Small intestine (tissue), 7 donors: Measurements from ENCODE around the gene FAM217B. TPM values are rescaled to one million over a fixed set of nuclear protein-coding genes. Genes with fewer than 3 reads are reported as not detected.

ENCODE experiments used
- DNase-seq, 2 donors: peaks; one replicate each; pipeline versions ENCODE4 v3.0.0 to v3.0.0-alpha.2; 2013
- FAIRE-seq: peaks from 2 replicates; lab custom pipeline; 2012; peaks lifted over from hg19 to GRCh38; lab: Jason Lieb, UNC
- H3K27ac ChIP-seq, 3 donors: one replicate each; pipeline ENCODE4 v1.5.1; 2013; ENCODE audit warnings: low read length in 2 of 3, mild to moderate bottlenecking in 2 of 3, control low read depth in 1 of 3, inconsistent platforms in 1 of 3, low read depth in 1 of 3, moderate library complexity in 1 of 3
- H3K27me3 ChIP-seq, 3 donors: one replicate each; pipeline ENCODE4 v1.6.1; 2013; ENCODE audit warnings: low read length in 3 of 3, inconsistent platforms in 1 of 3; ENCODE audit not compliant: control insufficient read depth in 3 of 3, insufficient read depth in 3 of 3
- H3K36me3 ChIP-seq, 3 donors: one replicate each; pipeline ENCODE4 v1.6.1; 2013; ENCODE audit warnings: low read length in 3 of 3, inconsistent platforms in 1 of 3, low read depth in 1 of 3, mild to moderate bottlenecking in 1 of 3, moderate library complexity in 1 of 3; ENCODE audit not compliant: control insufficient read depth in 3 of 3, insufficient read depth in 2 of 3
- H3K4me1 ChIP-seq, 3 donors: one replicate each; pipeline ENCODE4 v1.6.1; 2013; ENCODE audit warnings: low read length in 2 of 3, inconsistent platforms in 1 of 3, low read depth in 1 of 3, mild to moderate bottlenecking in 1 of 3, moderate library complexity in 1 of 3; ENCODE audit not compliant: control insufficient read depth in 3 of 3, insufficient read depth in 2 of 3
- H3K4me3 ChIP-seq, 3 donors: one replicate each; pipeline ENCODE4 v1.5.1; 2013; ENCODE audit warnings: low read length in 3 of 3, control low read depth in 1 of 3, inconsistent platforms in 1 of 3, low read depth in 1 of 3, mild to moderate bottlenecking in 1 of 3, moderate library complexity in 1 of 3
- H3K9me3 ChIP-seq, 2 donors: one replicate each; pipeline ENCODE4 v1.6.1; 2013; ENCODE audit warnings: low read depth in 1 of 2, low read length in 1 of 2; ENCODE audit not compliant: control insufficient read depth in 2 of 2, insufficient read depth in 1 of 2
- WGBS, 3 donors: extraction: QIAGEN DNeasy Blood & Tissue Kit; methylation state at CpG; one replicate each; pipeline ENCODE4 v1.1.7; 2013; 5-methylcytosine and 5-hydroxymethylcytosine counted together
- polyA plus RNA-seq, 4 donors: library from polyadenylated mRNA; stranded (reverse) in 3 of 4; unstranded in 1 of 4; fragments of 200-250 nt in 3 of 4; fragments of 120-200 nt in 1 of 4; gene quantifications; one replicate each; pipeline versions ENCODE4 v1.2.1 to v1.2.3, GENCODE V29; 2013
- donor health status: healthy with polysubstance abuse.
- donor health status: control.
- donor health status: control.
- donor health status: Bipolar disorder and iron deficiency.
- donor health status: healthy.

Gene FAM217B
- polyA plus RNA-seq, 4 donors: 2.7 to 16.4 (median 3.7) TPM

- DNase-seq (peak; percentile 76 to 90), FAIRE-seq (no peak)
- H3K27ac ChIP-seq: peak overlapping the region in 2 of 3 donors; percentile 34 to 72
- WGBS, 3 donors: 5 to 7% (median 5%) methylated on average over 54 to 59 of the region's 59 CpGs
- peaks cover 6 to 12% (median 7%) of the 10 kb centered on the region in 3 donors for H3K4me1 ChIP-seq
- H3K27me3 ChIP-seq: no peaks in the 10 kb centered on the region
- H3K4me3 ChIP-seq: peak overlapping the region; percentile 28 to 61 (median 59)
- peaks cover 0 to 3% of the 10 kb centered on the region in 2 donors for H3K9me3 ChIP-seq
- peaks cover 0 to 4% (median 0%) of the 10 kb centered on the region in 3 donors for H3K36me3 ChIP-seq
Observed at GRCh38 chr20:59933849-59934585, 6.2 kb upstream of the FAM217B start.

DNA sequence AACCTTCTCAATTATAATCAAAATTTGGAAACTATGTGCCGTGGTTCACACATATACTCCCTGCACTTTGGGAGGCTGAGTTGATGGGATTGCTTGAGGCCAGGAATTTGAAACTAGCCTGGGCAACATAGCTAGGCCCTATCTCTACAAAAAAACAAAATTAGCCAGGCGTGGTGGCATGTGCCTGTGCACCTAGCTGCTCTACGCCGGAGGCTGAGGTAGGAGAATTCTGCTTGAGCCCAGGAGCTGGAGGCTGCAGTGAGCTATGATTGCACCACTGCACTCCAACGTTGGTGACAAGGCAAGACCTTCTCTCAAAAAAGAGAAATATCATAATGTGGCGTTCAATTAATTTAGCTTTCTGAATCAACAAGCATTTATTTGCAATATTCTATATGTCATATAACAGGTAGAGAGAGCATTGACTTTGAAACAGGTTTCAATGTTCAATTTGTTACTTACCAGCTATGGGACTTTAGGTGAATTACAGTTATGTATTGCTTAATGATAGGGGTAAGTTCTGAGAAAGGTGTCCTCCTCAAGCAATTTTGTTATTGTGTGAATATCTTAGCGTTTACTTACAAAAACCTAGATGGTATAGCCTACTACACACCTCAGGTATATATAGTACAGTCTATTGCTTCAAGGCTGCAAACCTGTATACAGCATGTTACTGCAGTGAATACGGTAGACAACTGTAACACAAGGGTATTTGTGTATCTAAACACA is 4.6 kb upstream of the FAM217B start:
- Histone ChIP-seq H3K4me3 (no peak overlapping the region), H3K4me1 (peaks cover 9 to 16% (median 10%) of the 10 kb centered on the region in 3 donors), H3K27ac (no peak overlapping the region), H3K9me3 (peaks cover 0 to 5% of the 10 kb centered on the region in 2 donors), H3K36me3 (peaks cover 0 to 6% (median 0%) of the 10 kb centered on the region in 3 donors), H3K27me3 (no peaks in the 10 kb centered on the region)
- FAIRE-seq (no peak), DNase-seq (no peak)
- WGBS, 3 donors: 91 to 92% (median 91%) methylated on average over 8 of the region's 8 CpGs

- H3K36me3 ChIP-seq: peaks cover 0 to 6% (median 0%) of the 10 kb centered on the region in 3 donors
- H3K9me3 ChIP-seq: peaks cover 0 to 5% of the 10 kb centered on the region in 2 donors
- peaks cover 9 to 16% (median 10%) of the 10 kb centered on the region in 3 donors for H3K4me1 ChIP-seq
- H3K27me3 ChIP-seq: no peaks in the 10 kb centered on the region
- no peak overlapping the region for H3K4me3 ChIP-seq
- FAIRE-seq (no peak), DNase-seq (no peak)
- H3K27ac ChIP-seq: no peak overlapping the region
- 39 to 66% (median 54%) methylated on average over 4 of the region's 4 CpGs for WGBS, 3 donors
Observed at GRCh38 chr20:59936409-59936808, 3.8 kb upstream of the FAM217B start.

DNA sequence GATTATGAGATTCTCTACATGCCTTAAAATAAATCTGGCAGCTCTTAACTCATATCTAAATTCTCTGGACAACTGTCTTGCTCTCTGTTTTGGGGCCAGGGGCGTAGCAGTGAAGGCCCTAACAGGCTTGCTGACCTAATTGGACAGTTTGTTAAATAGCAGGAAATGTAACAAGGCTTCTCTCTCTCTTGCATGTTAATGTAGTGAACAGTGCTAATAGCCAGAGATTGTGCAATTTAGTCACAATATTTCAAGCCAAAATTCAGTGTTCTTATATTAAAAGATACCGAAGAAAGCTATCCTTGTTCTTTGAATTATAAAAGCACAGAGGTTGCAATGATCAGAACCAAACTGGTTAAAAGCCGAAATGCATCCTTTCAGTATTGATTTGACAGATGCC is 3.0 kb upstream of the FAM217B start:
- no peak for FAIRE-seq
- H3K4me1 ChIP-seq: peaks cover 9 to 16% (median 10%) of the 10 kb centered on the region in 3 donors

GRCh38 chr20:59938221-59938620 is 2.0 kb upstream of the FAM217B start:
- 47 to 68% (median 57%) methylated on average over 4 of the region's 4 CpGs for WGBS, 3 donors
- Histone ChIP-seq H3K27ac (peak overlapping the region in 1 of 3 donors; percentile 12), H3K4me3 (peak overlapping the region in 1 of 3 donors; percentile 83)

More for the DNA sequence above, 3.0 kb upstream of the FAM217B start:
- no peak for DNase-seq
- Histone ChIP-seq H3K36me3 (peaks cover 0 to 6% (median 0%) of the 10 kb centered on the region in 3 donors), H3K27ac (no peak overlapping the region), H3K27me3 (no peaks in the 10 kb centered on the region), H3K4me3 (no peak overlapping the region), H3K9me3 (peaks cover 0 to 5% of the 10 kb centered on the region in 2 donors)
- WGBS, 3 donors: 64 to 69% (median 67%) methylated on average over 3 of the region's 3 CpGs

GRCh38 chr20:59938696-59939051 is 1.5 kb upstream of the FAM217B start:
- no peaks in the 10 kb centered on the region for H3K27me3 ChIP-seq
- no peak overlapping the region for H3K27ac ChIP-seq
- FAIRE-seq (no peak), DNase-seq (no peak)
- H3K36me3 ChIP-seq: peaks cover 0 to 6% (median 0%) of the 10 kb centered on the region in 3 donors
- H3K4me3 ChIP-seq: peak overlapping the region in 1 of 3 donors; percentile 83
- peaks cover 9 to 16% (median 10%) of the 10 kb centered on the region in 3 donors for H3K4me1 ChIP-seq
- 81 to 87% (median 83%) methylated on average over 7 of the region's 7 CpGs for WGBS, 3 donors
- H3K9me3 ChIP-seq: peaks cover 0 to 5% of the 10 kb centered on the region in 2 donors

More at GRCh38 chr20:59938221-59938620, 2.0 kb upstream of the FAM217B start:
- Histone ChIP-seq H3K27me3 (no peaks in the 10 kb centered on the region), H3K9me3 (peaks cover 0 to 5% of the 10 kb centered on the region in 2 donors), H3K36me3 (peaks cover 0 to 6% (median 0%) of the 10 kb centered on the region in 3 donors), H3K4me1 (peaks cover 9 to 16% (median 10%) of the 10 kb centered on the region in 3 donors)
- FAIRE-seq (no peak), DNase-seq (no peak)

DNA sequence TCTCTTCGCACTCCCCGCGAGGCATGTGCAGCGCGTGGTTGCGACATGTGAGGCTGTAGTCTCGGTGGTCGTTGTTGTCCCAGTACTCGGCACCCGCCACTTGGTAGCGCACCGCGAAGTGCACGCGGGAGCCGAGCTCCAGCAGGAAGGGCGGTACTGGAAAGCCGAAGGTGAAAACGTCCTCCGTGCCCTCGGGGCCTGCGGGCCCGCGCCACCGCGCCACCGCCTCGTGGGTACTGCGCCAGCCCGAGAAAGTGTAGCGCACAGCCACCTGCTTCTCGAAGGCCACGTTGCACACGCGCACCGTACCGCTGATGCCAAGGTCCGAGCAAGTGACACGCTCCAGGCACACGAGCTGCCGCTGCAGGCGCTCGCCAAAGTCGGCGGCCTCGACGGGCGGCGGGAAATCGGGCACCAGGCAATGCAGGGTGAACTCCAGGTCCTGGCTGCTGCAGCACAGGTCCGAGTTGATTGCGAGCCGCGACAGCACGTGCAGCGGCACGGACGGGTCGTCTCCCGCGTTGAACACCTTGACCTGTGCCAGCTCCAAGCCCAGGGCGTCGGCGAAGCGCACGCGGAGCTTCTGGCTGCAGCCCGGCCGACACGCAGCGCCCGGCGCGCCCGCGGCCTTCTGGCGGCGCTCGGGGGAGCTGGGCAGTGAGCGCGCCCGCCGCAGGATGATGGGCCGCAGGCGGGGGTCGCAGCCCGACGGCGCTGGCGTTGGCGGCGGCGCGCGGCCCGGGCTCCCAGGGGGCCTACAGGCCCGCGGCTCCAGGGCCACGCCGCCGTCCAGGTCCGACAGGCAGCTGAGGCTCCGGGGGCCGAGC is 924 bp upstream of the FAM217B start:
- Histone ChIP-seq H3K9me3 (peaks cover 0 to 5% of the 10 kb centered on the region in 2 donors), H3K27me3 (no peaks in the 10 kb centered on the region), H3K4me1 (peaks cover 9 to 15% (median 10%) of the 10 kb centered on the region in 3 donors), H3K27ac (peak overlapping the region; percentile 94 to 99 (median 99)), H3K4me3 (peak overlapping the region; percentile 83 to 89 (median 85)), H3K36me3 (peaks cover 0 to 10% (median 5%) of the 10 kb centered on the region in 3 donors)
- 45 to 56% (median 54%) methylated on average over 80 to 104 of the region's 104 CpGs for WGBS, 3 donors
- DNase-seq (no peak), FAIRE-seq (no peak)

DNA sequence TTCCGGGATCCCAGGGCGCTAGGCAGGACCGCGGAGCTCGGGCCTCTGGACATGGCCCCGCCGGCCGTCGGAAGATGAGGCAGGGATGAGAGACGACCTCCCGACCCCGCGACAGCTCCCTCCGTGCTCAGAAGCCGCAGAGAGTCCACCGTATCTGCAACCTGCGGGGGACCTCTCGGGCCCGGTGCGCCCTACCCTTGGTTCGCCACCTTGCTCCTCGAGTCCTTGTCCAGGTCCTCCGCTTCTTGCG is 385 bp upstream of the FAM217B start:
- Histone ChIP-seq H3K4me1 (peaks cover 9 to 13% (median 10%) of the 10 kb centered on the region in 3 donors), H3K4me3 (peak overlapping the region; percentile 83 to 89 (median 85)), H3K9me3 (peaks cover 0 to 5% of the 10 kb centered on the region in 2 donors), H3K36me3 (peaks cover 0 to 16% (median 7%) of the 10 kb centered on the region in 3 donors), H3K27me3 (no peaks in the 10 kb centered on the region), H3K27ac (peak overlapping the region; percentile 94 to 99 (median 99))
- WGBS, 3 donors: 0 to 1% (median 0%) methylated on average over 19 to 24 of the region's 24 CpGs
- DNase-seq (no peak), FAIRE-seq (no peak)
